ENCODE measurements around the gene KATNAL2.

KATNAL2 gene

GRCh38 chr18:47035156-47035671, 117.8 kb downstream of the KATNAL2 start, which contains the start of gene ELOA2:
Gene ELOA2 (minus strand): TSS chr18:47035621. CDS start chr18:47035264, 357 bp downstream.
- no peak for DNase-seq

- DNase-seq: no peak
Observed at GRCh38 chr18:47036298-47036874, 119.0 kb downstream of the KATNAL2 start.

- DNase-seq: no peak
Observed at GRCh38 chr18:47036927-47037578, 119.7 kb downstream of the KATNAL2 start.

DNA sequence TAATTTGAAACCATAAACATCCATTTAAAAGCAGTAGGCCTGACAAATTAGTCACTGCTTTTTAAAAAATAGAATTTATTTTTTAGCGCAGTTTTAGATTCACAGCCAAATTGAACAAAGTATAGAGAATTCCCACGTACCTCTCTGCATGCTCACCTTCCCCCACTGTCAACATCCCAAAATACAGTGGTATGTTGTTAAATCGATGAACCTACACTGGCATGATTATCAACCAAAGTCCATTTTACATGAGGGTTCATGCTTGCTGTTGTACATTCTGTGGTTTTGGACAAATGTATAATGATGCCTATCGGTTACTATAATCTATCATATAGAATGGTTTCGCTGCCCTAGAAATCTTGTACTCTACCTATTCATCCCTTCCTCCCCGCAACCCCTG, 123.6 kb downstream of the KATNAL2 start:
- DNase-seq: no peak

GRCh38 chr18:47050468-47050867, 133.1 kb downstream of the KATNAL2 start:
- DNase-seq: no peak

- no peak for DNase-seq
Observed at GRCh38 chr18:47054369-47054768, 137.0 kb downstream of the KATNAL2 start.

GRCh38 chr18:47062471-47062870, 145.1 kb downstream of the KATNAL2 start:
- DNase-seq: no peak

DNA sequence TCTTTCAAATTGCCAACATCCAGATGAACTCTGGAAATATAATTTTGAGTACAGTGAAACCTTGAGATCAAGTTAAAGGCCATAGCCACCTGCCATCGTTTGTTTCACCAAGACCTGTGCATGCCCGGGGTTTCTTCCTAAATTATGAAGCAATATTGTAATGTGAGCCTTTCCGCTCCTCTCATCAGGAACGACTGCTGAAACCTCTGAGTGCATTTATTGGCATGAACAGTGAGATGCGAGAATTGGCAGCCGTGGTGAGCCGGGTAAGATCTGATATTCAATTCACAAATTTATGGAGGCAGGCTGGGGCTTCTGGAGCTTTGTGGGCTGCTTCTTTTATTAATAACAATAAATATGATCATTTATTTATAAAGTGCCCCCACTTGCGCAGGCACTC, 145.7 kb downstream of the KATNAL2 start:
- no peak for DNase-seq

GRCh38 chr18:47067648-47068047, 150.2 kb downstream of the KATNAL2 start:
- no peak for DNase-seq

DNA sequence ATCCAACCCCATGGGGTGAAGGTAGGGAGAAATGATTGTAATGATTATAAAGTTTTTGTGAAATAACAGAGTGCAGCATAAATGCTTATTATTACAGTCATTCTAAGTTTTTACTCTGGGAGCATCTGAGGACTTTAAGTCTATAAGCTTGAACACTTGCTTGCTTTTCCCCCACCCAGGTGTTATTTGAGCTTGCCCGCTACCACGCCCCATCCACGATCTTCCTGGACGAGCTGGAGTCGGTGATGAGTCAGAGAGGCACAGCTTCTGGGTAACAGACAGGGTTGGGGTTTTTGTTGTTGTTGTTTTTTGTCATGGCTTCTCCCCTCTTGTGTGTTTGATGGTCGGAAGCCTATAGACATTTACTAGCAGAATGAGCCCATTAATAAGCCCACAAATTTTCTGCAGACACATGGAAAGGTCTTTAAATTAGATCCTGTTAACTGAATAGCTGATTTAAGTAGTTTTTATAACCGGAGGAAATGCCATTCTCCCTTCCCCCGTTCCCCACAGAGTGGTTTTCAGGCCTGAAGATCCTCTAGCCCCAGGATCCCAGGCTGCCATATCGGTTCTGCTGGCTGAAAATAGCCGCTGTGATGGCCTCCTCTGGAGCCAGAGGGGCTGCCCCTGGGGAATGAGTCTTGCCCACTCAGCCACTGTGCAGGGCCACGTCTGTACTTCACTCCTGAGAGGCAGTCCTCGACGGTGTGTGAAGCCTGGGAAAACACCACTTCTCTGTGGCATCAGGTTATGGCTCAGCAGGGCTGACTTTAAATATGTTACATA, 157.9 kb downstream of the KATNAL2 start:
- no peak for DNase-seq

DNA sequence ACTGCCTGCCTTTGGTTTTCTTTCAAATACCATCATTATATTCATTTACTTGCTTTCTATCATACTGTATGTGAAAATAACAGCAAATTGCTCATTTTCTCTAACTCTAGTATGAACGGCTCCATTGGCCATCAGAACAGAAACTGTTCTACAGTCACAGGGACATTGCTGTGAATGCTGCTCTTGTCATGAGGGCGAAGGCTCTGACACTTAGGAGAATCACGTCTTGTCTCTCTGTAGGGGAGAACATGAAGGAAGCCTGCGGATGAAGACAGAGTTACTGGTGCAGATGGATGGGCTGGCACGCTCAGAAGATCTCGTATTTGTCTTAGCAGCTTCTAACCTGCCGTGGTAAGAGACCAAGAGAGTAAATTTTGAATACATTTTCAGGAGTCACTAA, 159.7 kb downstream of the KATNAL2 start:
- no peak for DNase-seq

DNA sequence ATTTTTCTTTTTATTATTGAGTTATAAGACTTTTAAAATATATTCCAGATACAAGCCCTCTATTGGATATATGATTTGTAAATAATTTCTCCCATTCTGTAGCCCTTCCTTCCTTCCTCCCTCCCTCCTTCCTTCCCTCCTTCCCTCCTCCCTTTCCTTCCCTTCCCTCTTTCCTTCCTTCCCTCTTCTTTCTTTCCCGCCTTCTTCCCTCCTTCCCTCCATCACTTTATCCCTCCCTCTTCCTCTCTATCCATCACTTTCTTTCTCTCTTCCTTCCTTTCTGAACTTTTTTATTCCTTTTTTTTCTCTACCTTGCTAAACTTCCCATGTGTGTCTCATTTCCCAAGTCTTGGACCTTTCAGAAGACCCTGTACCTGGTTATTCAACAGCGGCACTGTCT, 163.5 kb downstream of the KATNAL2 start:
- no peak for DNase-seq

- no peak for DNase-seq
Observed at GRCh38 chr18:47081578-47081977, 164.2 kb downstream of the KATNAL2 start.

DNA sequence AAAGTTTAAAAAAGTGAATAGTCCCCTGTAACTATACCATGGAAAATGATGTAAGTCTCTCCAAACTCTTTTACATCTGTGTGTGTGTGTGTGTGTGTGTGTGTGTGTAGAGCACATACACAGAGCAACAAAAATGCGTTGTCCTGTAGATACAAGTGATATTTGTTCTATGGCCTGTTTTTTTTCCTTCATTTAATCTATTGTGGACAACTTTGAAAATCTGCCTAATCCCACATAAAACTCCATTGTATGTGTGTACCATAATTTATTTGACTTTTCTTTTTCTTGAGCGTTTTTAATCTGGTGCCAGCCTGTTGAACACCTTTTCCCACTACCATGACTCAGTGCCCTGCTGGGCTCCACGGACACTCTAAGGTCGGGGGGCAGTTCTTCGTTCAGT, 170.3 kb downstream of the KATNAL2 start:
- DNase-seq: no peak

- DNase-seq: no peak
Observed at GRCh38 chr18:47095810-47096209, 178.4 kb downstream of the KATNAL2 start.

DNA sequence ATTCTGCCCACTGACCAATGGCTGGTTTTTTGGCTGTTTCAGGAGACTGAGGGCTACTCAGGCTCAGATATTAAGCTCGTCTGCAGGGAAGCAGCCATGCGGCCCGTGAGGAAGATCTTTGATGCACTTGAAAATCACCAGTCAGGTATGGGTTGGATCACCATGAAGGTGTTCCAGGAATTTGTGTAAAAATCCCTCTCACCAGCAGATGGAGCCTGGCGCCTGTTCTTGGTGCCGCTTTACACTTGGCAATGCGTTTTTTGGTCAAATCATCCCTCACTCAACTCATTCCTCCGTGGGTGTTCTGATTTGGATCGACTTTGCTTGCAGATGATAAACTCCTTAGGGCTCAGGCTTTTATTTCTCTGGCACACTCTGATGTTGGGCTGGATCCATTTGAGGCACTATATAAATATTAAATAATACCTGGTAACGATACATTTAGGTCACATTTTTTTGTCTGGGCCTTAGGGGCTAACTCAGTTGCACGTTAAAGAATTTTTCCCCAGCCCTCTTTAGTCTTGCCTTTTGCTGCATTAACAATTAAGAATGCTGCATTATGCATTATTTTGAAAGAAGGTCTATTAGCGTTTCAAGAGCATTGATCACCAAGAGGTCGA, 182.9 kb downstream of the KATNAL2 start:
- DNase-seq: peak; percentile 57

- DNase-seq: no peak
Observed at GRCh38 chr18:47108373-47108772, 191.0 kb downstream of the KATNAL2 start.

DNA sequence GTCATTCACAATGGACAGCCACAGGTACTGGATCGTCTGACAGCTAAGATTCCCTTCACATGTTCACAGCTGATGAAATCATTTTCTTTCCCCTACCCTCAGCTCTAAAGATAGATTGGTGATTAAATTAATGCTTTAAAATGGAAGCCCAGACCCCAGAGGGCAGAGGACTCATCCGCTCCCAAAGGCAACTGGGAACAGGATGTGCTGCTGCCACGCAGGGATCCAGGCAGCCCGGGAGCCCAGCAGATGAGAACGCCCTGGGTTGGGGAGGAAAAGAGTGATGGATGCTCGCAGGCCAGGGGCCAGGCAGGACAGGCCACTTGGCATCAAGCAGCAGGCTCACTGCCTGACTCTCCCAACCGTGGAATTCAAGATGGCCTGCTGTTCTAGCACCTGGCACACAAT, 191.6 kb downstream of the KATNAL2 start:
- DNase-seq: no peak

GRCh38 chr18:47109720-47110119, 192.3 kb downstream of the KATNAL2 start:
- no peak for DNase-seq

GRCh38 chr18:47110492-47111274, 193.3 kb downstream of the KATNAL2 start:
- no peak for DNase-seq

- no peak for DNase-seq
Observed at GRCh38 chr18:47113796-47114540, 196.6 kb downstream of the KATNAL2 start.

GRCh38 chr18:47115205-47115604, 197.8 kb downstream of the KATNAL2 start:
- DNase-seq: no peak
